ENCODE data around the gene SMAD6.

SMAD6 gene

DNA sequence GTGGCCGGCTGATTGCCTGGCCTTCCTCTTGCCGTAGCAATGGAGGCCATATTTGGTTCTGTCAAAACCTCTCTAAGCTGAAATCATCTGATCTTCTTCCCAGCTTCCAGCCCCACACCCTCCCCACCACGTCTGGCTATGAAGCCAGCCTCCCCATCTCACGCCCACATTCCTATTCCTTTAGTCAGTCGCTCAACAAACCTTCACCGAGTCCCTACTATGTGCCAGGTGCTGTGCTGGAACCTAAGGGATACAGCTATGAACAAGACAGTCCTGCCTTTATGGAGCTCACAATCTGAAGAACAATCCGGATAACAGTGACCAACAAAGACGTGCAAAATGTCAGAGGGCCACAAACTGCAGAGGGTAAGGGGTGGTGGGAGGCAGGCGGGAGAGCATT lies 31.9 kb upstream of the SMAD6 start:
- H3K79me2 ChIP-seq (ENCODE audit: insufficient read depth, low read length): no peaks in the 10 kb centered on the region
- peaks cover 6% of the 10 kb centered on the region for H3K4me1 ChIP-seq (ENCODE audit: insufficient read depth, low read length, poor library complexity, severe bottlenecking)
- no peak overlapping the region for H3K4me3 ChIP-seq (ENCODE audit: low read length, poor library complexity, severe bottlenecking)
- no peaks in the 10 kb centered on the region for H3F3A ChIP-seq (ENCODE audit: low read depth)
- H2AFZ ChIP-seq (ENCODE audit: low read length): no peak overlapping the region
- H3K9ac ChIP-seq (ENCODE audit: low read depth, low read length, poor library complexity, severe bottlenecking): no peak overlapping the region
- no peaks in the 10 kb centered on the region for H4K20me1 ChIP-seq (ENCODE audit: insufficient read depth, low read length, poor library complexity, severe bottlenecking)
- no peaks in the 10 kb centered on the region for H3K36me3 ChIP-seq (ENCODE audit: insufficient read depth, low read length)
- no peak for TF ChIP-seq EZH2phosphoT487 (IDR thresholded peaks at IDR 0.05; ENCODE audit: borderline replicate concordance)
- TF ChIP-seq, protein P1, sequence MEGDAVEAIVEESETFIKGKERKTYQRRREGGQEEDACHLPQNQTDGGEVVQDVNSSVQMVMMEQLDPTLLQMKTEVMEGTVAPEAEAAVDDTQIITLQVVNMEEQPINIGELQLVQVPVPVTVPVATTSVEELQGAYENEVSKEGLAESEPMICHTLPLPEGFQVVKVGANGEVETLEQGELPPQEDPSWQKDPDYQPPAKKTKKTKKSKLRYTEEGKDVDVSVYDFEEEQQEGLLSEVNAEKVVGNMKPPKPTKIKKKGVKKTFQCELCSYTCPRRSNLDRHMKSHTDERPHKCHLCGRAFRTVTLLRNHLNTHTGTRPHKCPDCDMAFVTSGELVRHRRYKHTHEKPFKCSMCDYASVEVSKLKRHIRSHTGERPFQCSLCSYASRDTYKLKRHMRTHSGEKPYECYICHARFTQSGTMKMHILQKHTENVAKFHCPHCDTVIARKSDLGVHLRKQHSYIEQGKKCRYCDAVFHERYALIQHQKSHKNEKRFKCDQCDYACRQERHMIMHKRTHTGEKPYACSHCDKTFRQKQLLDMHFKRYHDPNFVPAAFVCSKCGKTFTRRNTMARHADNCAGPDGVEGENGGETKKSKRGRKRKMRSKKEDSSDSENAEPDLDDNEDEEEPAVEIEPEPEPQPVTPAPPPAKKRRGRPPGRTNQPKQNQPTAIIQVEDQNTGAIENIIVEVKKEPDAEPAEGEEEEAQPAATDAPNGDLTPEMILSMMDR (conservative IDR thresholded peaks at IDR 0.05; ENCODE audit: low read length): no peak
- H3K9me2 ChIP-seq (replicated peaks; ENCODE audit: low read depth, low read length): no peaks in the 10 kb centered on the region
- H3K27me3 ChIP-seq (ENCODE audit: insufficient read depth, low read length, poor library complexity, severe bottlenecking): no peaks in the 10 kb centered on the region
- H3K9me3 ChIP-seq (ENCODE audit: insufficient read depth, low read depth, low read length): peaks cover 4% of the 10 kb centered on the region; the same call in 1 of the 2 replicates
- H3K4me2 ChIP-seq (ENCODE audit: low read depth, low read length, poor library complexity, severe bottlenecking): no peak overlapping the region

DNA sequence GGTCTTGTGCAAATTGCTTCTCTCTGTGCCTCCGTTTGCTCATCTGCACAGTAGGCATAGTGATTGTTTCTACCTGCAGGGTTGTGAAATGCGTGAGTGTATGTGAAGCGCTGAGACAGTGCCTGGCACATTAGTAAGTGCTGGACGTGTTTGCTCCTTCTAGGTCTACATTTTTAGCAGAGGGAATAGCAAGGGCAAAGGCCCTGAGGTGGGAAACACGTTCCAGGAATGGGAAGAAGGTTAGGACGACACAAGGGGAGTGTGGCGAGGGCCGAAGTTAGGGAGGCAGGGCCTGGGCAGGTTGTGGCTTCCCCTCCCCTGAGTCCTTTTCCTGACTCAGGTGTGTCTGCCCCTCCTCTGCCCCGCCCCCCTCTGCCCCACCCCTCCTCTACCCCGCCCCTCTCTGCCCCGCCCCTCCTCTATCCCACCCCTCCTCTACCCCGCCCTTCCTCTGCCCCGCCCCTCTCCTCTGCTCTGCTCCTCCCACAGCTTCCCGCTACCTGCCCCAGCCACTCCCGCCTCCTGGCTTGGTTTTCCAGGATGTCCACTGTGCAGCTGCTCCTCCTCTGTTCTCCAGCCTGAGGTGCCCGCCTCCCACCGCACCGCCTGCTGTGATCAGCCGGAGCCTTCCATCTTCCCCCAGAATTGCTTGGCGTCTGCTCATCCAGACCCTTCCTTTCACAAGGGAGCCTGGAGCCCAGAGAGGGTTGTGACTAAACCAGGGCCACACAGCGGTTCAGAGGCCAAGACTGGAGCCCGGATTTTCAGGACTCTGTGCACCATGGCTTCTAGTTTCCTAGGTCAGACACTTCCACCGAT lies 31.1 kb upstream of the SMAD6 start:
- H3F3A ChIP-seq (ENCODE audit: low read depth): no peaks in the 10 kb centered on the region
- H3K9me3 ChIP-seq (ENCODE audit: insufficient read depth, low read depth, low read length): peaks cover 4% of the 10 kb centered on the region; the same call in 1 of the 2 replicates
- no peaks in the 10 kb centered on the region for H3K36me3 ChIP-seq (ENCODE audit: insufficient read depth, low read length)
- no peak overlapping the region for H3K9ac ChIP-seq (ENCODE audit: low read depth, low read length, poor library complexity, severe bottlenecking)
- no peaks in the 10 kb centered on the region for H3K27me3 ChIP-seq (ENCODE audit: insufficient read depth, low read length, poor library complexity, severe bottlenecking)
- no peaks in the 10 kb centered on the region for H4K20me1 ChIP-seq (ENCODE audit: insufficient read depth, low read length, poor library complexity, severe bottlenecking)
- no peak overlapping the region for H2AFZ ChIP-seq (ENCODE audit: low read length)
- no peak overlapping the region for H3K4me3 ChIP-seq (ENCODE audit: low read length, poor library complexity, severe bottlenecking)
- TF ChIP-seq, protein P1 (conservative IDR thresholded peaks at IDR 0.05; ENCODE audit: low read length): no peak
- no peak for TF ChIP-seq EZH2phosphoT487 (IDR thresholded peaks at IDR 0.05; ENCODE audit: borderline replicate concordance)
- no peaks in the 10 kb centered on the region for H3K9me2 ChIP-seq (replicated peaks; ENCODE audit: low read depth, low read length)
- H3K79me2 ChIP-seq (ENCODE audit: insufficient read depth, low read length): no peaks in the 10 kb centered on the region
- no peak overlapping the region for H3K4me2 ChIP-seq (ENCODE audit: low read depth, low read length, poor library complexity, severe bottlenecking)
- H3K4me1 ChIP-seq (ENCODE audit: insufficient read depth, low read length, poor library complexity, severe bottlenecking): peaks cover 13% of the 10 kb centered on the region

DNA sequence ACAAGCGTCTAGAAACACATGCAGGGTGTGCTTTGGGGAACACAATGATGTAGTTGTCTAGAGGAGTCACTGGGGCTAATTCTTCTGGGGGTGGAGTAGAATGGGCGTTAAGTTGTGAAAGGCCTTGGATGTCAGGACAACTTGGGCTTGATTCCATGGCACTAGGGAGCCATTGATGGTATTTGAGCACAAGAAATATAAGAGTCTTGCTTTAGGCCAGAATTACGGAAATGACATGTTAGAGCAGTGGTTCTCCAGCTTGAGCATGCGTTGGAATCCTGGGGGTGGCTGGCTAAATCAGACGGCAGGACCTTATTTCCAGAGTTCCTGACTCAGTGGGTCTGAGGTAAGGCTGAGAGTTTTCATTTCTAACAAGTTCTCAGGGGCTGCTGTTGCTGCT lies 29.2 kb upstream of the SMAD6 start:
- Histone ChIP-seq H3K4me3 (ENCODE audit: low read length, poor library complexity, severe bottlenecking) (no peak overlapping the region), H3F3A (ENCODE audit: low read depth) (no peaks in the 10 kb centered on the region), H3K9me2 (replicated peaks; ENCODE audit: low read depth, low read length) (no peaks in the 10 kb centered on the region), H3K36me3 (ENCODE audit: insufficient read depth, low read length) (no peaks in the 10 kb centered on the region), H3K79me2 (ENCODE audit: insufficient read depth, low read length) (no peaks in the 10 kb centered on the region), H2AFZ (ENCODE audit: low read length) (no peak overlapping the region), H3K9me3 (ENCODE audit: insufficient read depth, low read depth, low read length) (peaks cover 4% of the 10 kb centered on the region; the same call in 1 of the 2 replicates), H3K4me1 (ENCODE audit: insufficient read depth, low read length, poor library complexity, severe bottlenecking) (peaks cover 13% of the 10 kb centered on the region), H3K4me2 (ENCODE audit: low read depth, low read length, poor library complexity, severe bottlenecking) (no peak overlapping the region), H4K20me1 (ENCODE audit: insufficient read depth, low read length, poor library complexity, severe bottlenecking) (no peaks in the 10 kb centered on the region), H3K9ac (ENCODE audit: low read depth, low read length, poor library complexity, severe bottlenecking) (no peak overlapping the region), H3K27me3 (ENCODE audit: insufficient read depth, low read length, poor library complexity, severe bottlenecking) (no peaks in the 10 kb centered on the region)
- no peak for TF ChIP-seq EZH2phosphoT487 (IDR thresholded peaks at IDR 0.05; ENCODE audit: borderline replicate concordance)
- TF ChIP-seq, protein P1 (conservative IDR thresholded peaks at IDR 0.05; ENCODE audit: low read length): no peak
